ENCODE data around the gene CASP8AP2.

GRCh38 chr6:89792881-89793280 lies 36.8 kb upstream of the CASP8AP2 start:
- TF ChIP-seq CTCF (IDR thresholded peaks at IDR 0.05) (peak; percentile 19 to 52 (median 42)), POLR2A (IDR thresholded peaks at IDR 0.05) (no peak)

Data from testis (tissue), 2 donors.